Cardiac septum (tissue), 1 donor: ENCODE measurements around the gene TRAF1. TPM values are rescaled to one million over a fixed set of nuclear protein-coding genes. Genes with fewer than 3 reads are reported as not detected.

Experiments used
- DNase-seq: peaks from one replicate; pipeline ENCODE4 v3.0.0-alpha.2; 2020; ENCODE audit warnings: low spot score
- intact Hi-C: fragments of 100-400 bp; cut with DNase I; formaldehyde crosslinking; loops from one replicate; pipeline ENCODE4 v1.14.0; 2022
- total RNA-seq: library from RNA; stranded (reverse); fragmentation: NEBNext Ultra II Directional; extraction: Animal tissue kit (Norgen Biotek cat#: 25700); gene quantifications from one replicate; pipeline ENCODE4 v1.2.1, GENCODE V29; 2021
- donor health status: DM: no; HTN: no; CAD: no.

Gene TRAF1
- total RNA-seq, 1 donor from 2014 or later, result 2.4 TPM

DNA sequence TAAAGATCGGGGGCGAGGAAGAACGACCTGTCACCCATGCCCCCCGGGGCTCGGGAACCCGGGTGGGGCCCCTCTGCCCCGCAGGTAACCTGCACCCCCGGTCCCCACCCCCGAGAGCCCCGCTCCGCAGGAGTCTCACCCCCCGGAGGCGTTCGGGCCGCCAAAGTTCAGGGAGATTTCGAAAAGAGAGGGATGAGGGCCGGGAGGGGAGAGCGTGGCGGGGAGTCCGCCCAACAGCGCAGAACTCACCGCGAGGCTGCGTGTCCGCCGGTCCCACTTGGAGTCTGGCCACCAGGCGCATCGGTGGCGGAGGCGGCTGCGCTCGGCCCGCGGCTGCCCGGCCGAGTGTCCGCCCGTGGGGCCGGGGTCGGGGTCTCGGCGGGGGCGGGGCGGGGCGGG, 49.8 kb downstream of the TRAF1 start, which contains the start of gene PHF19:
TSS of gene PHF19 (minus strand) at position 347 of the 399 bp plus-strand sequence. CDS start 2,447 bp downstream, outside the sequence.
- intact Hi-C loops, result loop anchor here (5.0 kb wide), 1 partner anchor 35 kb away; the partner anchor contains the start of gene PSMD5
- no peak for DNase-seq

DNA sequence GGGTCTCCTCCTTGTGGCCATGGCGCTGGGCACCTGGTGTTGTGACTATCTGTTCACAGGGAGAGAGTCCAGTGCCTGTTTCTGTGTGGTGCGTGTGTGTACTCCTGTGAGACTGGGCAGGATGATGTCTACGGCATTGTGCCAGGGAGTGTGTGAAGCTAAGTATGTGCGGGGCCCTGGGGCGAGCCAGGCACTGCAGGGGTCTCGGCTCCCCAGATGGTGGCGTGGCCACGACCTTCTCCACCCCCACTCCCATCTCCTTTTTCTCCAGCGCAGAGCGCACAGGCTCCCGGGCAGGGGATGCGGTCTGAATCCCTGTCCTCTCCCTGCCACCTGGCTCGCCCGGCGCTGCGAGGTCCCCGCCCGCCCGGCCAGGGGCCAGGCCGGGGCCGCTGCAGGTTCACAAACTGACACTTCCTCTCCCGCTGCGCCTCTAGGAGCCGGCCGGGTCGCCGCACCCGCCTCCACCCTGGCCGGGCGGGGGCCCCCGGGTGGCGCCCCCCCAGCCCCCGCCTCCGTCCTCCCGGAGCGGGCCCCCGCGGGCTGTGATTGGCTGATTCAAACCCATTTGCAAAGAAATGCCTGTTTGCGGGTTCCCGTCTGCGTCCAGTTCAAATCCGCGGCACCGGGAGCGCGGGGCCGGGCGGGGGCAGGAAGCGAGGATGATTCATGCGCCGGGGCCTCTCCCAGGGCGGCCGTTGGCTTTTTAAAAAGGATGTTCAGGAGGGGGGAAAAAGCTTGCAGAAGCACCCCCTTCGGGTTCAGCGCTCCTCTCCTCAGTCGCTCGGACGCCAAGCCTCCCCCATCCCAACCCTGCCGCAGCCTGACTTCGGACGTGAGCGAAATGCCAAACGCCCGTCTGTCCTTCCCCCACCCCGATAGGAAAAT, 50.4 kb downstream of the TRAF1 start:
- intact Hi-C loops, result loop anchor here (5.0 kb wide), 1 partner anchor 34 kb away; the partner anchor contains the start of gene PSMD5
- DNase-seq, result peak; percentile 94

DNA sequence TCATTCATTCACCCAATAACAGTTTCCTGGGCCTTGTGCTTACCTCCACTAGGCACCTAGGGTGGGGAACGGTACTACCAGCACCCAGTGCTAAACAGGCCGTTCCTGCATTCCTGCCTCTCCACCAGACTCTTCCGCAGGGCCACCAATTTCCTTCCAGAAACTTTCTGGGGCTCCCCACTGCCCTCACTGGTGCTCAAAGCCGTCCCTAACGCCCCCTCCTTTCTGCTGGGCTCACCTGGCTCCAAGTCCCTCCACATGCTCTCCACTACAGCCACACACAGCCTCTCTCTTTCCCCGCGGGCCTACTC, 51.0 kb downstream of the TRAF1 start:
- intact Hi-C loops, result loop anchor here (5.0 kb wide), 1 partner anchor 33 kb away; the partner anchor contains the start of gene PSMD5

DNA sequence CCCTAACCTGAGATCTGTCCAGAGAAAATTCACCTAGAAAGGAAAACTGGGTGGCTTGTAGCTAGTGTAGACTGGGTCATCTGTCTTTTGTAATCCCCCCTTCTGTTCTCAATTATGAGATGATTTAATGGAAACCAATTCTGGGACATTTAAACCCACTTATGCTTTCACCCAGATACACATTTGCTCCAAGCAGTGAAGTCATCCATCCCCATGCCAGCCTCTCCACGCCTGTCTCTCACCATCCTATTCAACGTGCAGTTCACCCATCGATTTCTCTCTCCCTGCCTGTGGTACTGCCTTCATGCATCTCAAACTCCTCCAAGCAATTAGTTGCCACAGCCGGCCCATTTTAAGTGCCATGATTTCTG, 51.4 kb downstream of the TRAF1 start:
- intact Hi-C loops, result loop anchor here (5.0 kb wide), 1 partner anchor 33 kb away; the partner anchor contains the start of gene PSMD5
- DNase-seq, result no peak

More for the DNA sequence above, 51.0 kb downstream of the TRAF1 start:
- DNase-seq, result no peak

DNA sequence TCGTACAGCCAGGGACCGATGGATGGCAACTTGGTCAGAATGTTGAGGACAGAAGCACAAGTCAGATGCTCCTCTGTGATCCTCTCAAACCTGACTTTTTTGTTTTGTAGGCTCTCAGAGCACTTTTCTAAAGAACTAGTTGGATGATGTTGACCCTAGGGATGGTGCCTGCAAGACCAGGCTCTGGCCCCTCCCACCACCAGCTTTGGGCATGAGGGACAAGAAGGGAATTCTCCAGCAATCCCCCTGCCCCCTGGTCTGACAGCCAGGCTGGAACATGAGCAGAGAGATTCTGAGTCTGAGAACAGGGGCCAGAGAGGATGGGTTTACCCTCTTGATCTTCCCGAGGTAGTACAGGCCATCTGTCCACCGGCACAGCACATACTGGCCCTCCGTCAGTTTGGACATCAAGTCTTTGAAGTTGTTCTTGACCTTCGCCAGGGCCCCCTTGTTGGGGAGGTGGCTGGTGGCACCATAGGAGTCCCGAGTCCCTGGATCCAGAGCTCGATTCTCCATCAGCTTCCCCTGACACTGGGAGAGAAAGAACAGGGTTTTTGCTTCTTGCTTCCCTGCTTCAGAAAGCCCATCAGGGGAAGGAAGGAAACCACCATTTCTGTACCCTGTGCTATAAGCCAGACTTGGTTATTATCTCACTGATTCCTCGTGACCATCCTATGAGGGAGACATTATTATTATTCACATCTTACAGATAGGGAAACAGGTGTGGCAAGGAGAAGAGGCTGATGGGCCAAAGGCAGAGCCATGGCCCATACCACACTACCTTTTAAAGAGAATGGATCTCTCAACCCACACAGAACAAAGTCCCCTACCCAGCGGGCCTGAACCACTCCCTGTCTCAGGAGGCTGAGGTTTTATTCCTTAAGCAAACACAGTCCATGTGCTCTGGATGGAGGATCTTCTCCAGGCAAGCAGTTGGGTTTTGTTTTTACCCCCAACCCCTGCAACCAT, 52.1 kb downstream of the TRAF1 start:
- no peak for DNase-seq
- intact Hi-C loops, result loop anchor here (5.0 kb wide), 1 partner anchor 32 kb away; the partner anchor contains the start of gene PSMD5

DNA sequence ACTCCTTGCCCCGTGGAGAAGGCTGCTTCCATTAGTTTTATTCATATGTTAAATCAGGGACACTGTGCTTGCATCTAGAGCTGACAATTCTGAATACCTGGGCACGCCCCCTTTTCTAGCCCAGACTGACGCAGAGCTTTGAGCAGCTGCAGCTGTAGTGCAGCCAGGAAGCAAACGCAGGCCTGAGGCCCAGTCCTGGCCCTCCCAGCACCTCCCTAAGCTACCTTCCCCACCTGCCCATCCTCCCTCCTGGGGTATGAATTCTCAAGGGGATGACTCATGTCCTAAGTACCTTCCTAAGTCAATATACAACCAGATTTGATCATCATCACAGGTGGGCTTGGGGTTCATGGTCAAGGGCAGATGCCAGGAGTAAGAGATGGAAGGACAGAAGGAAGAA, 53.1 kb downstream of the TRAF1 start:
- DNase-seq, result no peak
- intact Hi-C loops, result no loop called here

DNA sequence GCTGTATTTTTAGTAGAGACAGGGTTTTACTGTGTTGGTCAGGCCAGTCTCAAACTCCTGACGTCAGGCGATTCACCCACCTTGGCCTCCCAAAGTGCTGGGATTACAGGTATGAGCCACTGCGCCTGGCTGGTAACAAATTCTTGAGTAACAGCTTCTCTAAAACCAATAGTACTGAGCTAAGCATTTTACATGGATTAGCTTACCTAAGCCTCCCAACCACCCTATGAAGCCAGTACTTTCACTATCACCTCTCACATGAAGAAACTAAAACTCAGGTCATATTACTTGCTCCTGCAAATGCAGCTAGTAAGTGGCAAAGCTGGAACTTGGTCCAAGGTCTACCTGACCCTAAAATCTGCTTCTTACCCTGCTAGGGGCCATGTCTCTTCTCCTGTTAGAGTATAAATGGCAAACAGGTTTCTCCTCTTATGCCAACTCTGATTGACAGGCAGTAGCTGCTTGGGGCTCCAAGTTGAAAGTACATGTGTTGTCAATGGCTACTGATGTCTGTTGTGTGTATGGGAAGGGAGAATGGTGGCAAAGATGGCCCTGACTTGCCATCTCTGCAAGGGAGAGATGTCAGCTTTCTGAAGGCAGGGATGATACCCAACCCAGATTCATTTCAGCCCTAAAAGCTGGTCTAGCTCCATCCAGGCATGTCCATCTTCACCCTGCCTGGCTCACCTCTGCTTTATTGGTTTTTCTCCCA, 53.6 kb downstream of the TRAF1 start:
- no peak for DNase-seq
- intact Hi-C loops, result no loop called here

DNA sequence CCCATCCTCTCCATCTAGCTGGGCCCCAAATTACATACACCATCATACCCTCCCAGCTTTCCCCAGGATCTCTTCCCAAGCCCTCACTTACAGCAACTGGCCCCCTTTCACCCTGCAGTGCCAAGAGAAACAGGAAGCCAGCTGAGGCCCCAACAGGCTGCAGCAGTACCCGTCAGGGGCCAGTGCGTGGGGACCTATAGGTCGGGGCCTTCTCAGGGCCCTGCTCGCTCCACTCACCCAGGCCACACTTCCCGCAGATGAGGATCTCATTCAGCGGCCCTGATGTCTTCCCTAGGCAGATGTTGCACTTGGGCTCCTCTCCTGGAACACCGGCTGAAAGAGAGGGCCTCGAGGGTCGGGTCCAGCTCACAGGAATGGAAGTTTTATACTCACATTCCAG, 56.4 kb downstream of the TRAF1 start:
- DNase-seq, result peak; percentile 69
- intact Hi-C loops, result no loop called here

DNA sequence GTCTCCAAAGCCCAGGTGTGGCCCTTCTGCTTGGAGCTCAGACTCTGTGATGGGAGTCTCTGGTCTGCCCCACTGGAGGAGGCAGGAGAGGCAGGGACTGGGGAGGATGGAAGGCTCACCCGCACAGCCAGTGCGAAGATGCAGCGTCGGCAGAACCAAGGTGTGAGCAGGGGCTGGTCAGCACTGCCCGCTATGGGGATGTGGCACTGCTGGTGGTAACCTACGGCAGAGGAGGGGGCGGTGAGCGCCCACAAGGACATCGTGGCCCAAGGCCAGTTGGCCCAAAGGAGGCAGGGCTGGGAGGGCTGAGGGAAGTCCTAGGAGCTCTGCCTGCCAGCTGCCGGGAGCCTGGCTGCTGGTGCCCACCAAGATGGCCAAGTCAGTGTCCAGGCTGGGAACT, 56.9 kb downstream of the TRAF1 start:
- peak; percentile 73 for DNase-seq
- intact Hi-C loops, result loop anchor here (2.0 kb wide), 1 partner anchor 67 kb away; no protein-coding TSS in a partner anchor

DNA sequence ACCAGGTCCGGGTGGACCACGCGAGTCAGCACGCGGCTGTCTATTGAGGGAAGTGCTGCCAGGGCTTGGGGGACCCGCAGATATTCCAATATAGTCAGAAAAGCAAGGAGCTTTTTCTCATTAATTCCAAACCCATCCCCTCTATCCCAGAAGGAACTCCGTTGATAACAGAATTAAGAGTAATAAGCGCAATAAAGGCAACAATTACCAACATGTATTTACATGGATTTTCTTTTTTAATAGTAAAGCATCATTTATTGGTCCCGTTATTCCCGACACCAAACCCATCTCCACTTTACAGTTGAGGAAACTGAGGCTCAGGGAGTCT, 57.3 kb downstream of the TRAF1 start:
- DNase-seq, result no peak
- intact Hi-C loops, result loop anchor here (2.0 kb wide), 1 partner anchor 67 kb away; no protein-coding TSS in a partner anchor

DNA sequence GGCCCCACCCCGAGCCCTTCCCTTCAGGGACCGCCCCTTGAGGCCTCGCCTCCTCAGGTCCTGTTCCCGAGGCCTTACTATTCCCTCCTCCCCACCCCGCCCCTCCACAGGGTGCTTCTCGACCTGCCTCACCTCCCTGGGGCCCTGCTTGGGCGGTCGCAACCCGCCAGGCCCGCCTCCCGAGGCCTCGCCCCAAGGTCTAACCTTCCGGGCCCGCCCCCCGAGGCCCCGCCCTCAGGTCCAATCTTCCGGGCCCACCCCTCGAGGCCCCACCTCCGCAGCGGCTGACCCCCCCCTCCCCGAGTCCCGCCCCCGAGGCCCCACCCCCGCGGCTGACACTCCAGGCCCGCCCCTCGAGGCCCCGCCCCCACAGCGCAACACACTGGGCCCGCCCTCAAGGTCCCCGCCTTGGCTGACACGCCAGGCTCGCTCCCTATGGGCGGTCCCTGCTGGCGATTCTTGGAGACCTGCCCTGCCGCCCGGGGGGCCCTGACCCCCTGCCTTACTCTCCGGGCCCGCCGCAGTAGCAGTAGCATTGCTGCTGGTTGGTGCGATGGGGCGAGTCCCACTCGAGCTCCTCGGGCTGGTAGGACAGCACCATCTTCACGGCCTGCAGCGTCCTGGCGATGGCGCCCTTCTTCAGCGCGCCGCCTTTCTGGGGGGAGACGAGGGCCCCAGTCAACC, 57.8 kb downstream of the TRAF1 start:
- intact Hi-C loops, result loop anchor here (2.0 kb wide), 1 partner anchor 68 kb away; no protein-coding TSS in a partner anchor
- DNase-seq, result peak; percentile 98

DNA sequence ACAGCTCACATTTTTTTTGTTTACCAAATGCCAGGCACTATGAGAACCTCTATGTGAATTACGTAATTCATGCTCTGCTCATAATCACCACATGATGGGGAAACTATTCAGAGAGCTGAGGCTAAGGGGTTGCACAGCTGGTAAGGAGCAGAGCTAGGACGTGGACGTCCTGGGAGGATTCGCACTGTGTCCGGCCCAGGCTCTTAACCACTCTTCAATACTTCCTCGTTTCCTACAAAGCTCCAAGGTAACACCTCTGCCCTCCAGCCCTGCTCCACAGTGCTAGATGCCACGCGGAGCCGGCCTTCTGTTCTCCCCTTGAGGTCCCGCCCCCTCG, 58.3 kb downstream of the TRAF1 start:
- no peak for DNase-seq
- intact Hi-C loops, result loop anchor here (2.0 kb wide), 1 partner anchor 68 kb away; no protein-coding TSS in a partner anchor

DNA sequence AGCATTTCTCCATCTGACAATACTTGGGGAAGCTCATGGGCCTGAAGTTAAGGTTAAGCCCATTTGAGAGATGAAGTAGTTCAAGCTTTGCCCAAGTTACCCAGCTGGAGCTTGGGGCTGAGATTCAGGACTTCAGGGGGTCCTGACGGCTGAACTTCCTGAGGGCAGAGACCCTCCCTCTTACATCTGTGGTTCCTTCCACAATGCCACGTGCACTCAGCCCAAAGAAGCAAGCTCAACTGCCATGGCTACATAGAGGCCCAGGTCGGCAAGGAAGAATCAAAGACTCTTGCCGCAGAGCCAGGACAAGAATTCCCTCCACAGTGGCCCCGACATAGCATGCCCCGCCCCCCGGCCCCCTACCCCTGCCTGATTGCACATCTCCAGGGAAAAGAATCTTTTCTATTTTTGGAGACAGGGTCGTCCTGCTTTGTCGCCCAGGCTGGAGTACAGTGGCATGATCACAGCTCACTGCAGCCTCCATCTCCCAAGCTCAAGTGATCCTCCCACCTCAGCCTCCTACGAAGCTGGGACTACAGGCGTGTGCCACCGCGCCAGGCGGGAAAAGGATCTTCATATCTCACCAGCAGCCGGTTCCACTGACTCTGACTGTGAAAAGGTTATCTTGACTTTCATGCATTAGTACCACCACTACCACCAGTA, 58.8 kb downstream of the TRAF1 start:
- peak; percentile 26 for DNase-seq
- intact Hi-C loops, result loop anchor here (2.0 kb wide), 1 partner anchor 69 kb away; no protein-coding TSS in a partner anchor

DNA sequence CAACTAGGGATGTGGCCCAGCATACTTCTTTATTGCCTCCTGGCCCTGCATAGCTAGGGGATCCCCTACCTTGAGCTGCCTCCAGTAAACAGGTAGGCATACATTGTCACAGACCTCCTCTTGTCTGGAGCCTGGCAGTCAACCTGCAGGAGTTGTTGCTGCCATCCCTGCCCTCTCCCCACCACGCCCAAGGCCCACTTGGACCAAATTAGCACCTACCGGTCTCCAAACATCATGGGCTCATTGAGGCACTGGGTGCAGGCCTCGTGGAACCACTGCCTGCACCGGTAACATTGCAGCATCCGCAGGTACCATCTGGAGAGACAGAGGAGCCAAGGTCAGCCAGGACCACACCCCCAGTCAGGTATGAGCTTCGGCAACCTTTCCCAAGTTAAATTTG, 59.9 kb downstream of the TRAF1 start:
- intact Hi-C loops, result no loop called here
- DNase-seq, result peak; percentile 55

DNA sequence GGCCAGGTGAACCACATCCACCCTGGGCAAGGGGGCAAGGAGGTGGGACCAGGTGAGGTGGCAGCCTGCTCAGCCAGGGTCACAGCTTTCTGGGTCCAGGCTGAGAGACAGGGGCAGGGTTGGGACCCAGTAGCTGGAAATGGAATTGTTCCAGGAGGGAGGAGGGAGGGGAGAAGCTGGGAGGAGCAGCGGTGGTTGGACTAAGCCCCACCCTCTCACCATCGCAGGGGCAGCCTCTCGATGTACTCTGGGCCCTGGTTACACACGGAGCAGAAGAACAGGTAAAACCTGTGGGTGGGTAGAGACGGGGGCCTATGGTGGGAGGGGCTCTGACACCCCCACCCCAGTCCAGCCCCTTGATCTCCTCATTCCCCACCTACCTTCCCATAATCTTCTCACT, 60.8 kb downstream of the TRAF1 start:
- peak; percentile 46 for DNase-seq
- intact Hi-C loops, result no loop called here

DNA sequence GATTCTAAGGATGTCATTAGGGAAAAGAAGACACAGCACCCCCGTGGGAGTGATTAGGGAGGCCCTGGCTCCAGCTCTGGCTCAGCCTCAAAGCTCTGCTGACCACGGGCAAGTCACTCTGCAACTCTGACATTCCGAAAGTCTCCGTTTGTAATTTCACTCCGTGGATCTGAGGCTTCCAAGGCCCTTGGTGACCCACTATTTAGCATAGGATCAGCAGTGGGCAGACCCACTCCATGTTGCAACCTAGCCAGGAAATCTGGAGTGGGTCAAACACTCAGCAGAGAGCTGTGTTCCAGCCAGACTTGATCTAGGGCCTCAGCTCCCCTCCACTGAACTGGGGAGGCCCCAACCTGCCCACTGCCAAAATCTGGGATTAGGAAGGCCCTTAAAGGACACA, 61.4 kb downstream of the TRAF1 start:
- intact Hi-C loops, result no loop called here
- DNase-seq, result peak; percentile 51

DNA sequence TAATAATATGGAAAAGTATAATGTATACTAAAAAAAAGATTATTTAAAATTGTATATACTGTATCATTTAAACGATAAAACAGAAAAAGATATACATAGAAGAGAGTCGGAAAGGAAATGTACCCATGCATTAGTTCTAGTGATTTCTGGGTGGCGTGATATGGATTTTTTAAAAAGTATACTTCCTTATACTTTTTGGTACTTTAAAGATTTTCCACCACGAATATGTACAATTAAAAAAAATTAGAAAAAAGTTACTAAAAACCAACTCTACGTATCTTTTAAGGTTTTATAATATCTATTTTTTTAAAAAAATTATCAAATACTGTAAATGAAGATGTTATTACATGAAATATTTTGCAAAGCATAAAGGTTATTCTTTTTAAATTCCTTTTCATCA, 61.9 kb downstream of the TRAF1 start:
- DNase-seq, result no peak

DNA sequence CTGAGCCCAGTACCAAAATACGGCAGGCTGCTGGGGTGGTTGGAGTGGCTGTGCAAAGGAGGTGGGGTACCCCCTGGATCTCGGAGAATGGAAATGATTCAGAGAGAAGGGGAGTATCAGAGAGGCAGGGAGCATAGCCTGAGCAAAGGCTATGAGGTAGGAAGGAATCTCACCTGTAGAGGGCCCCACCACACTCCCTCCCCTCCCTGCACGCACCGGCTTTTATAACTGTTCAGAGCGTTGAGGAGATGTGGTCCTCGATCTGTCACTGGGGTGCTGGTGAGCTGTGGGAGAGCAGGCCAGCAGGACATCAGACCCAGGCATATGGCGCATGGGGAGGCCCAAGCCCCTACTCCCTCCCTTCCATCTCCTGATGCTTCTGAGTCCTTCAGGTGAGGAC, 62.8 kb downstream of the TRAF1 start:
- peak; percentile 53 for DNase-seq
- intact Hi-C loops, result no loop called here

More for the DNA sequence above, 61.9 kb downstream of the TRAF1 start:
- intact Hi-C loops, result no loop called here
